ENCODE measurements around the gene DCT. TPM values are rescaled to one million over a fixed set of nuclear protein-coding genes. Genes with fewer than 3 reads are reported as not detected.

Gene DCT
- total RNA-seq, 3 donors from 2014 or later (not counting 1 experiment from before 2014, with no cell fraction given): 0.16 to 0.75 (median 0.28) TPM

GRCh38 chr13:94414708-94415107 lies 64.8 kb downstream of the DCT start:
- no peaks in the 10 kb centered on the region for H3K4me1 ChIP-seq (ENCODE audit: control insufficient read depth, insufficient read depth, low read length)
- Mint-ChIP-seq H3K36me3 (no peaks in the 10 kb centered on the region), H3K27ac (no peak overlapping the region), H3K27me3 (ENCODE audit: low read depth in 2 of 2) (peaks cover 4 to 19% of the 10 kb centered on the region in 2 donors), H3K4me3 (no peak overlapping the region), H3K9me3 (peaks cover 0 to 3% of the 10 kb centered on the region in 2 donors), H3K4me1 (peaks cover 12% of the 10 kb centered on the region in 2 donors)
- no peak overlapping the region for H3K4me3 ChIP-seq (ENCODE audit: low read length)
- peaks cover 5% of the 10 kb centered on the region for H3K27me3 ChIP-seq (ENCODE audit: control insufficient read depth, insufficient read depth, low read length)
- DNase-seq: no peak
- no peaks in the 10 kb centered on the region for H3K9me3 ChIP-seq (ENCODE audit: control insufficient read depth, insufficient read depth, low read length)
- intact Hi-C loops (cut with micrococcal nuclease): no loop called here
- no peak for ATAC-seq
- 75% methylated on average over 3 of the region's 4 CpGs for WGBS (ENCODE audit: insufficient coverage)
- no peaks in the 10 kb centered on the region for H3K36me3 ChIP-seq (ENCODE audit: control insufficient read depth, insufficient read depth, low read length)
- H3K27ac ChIP-seq (ENCODE audit: low read length): no peak overlapping the region
- TF ChIP-seq CTCF (IDR thresholded peaks at IDR 0.05): no peak

GRCh38 chr13:94414141-94414540 lies 65.3 kb downstream of the DCT start:
- H3K36me3 ChIP-seq (ENCODE audit: control insufficient read depth, insufficient read depth, low read length): no peaks in the 10 kb centered on the region
- peaks cover 5% of the 10 kb centered on the region for H3K27me3 ChIP-seq (ENCODE audit: control insufficient read depth, insufficient read depth, low read length)
- WGBS (ENCODE audit: insufficient coverage): 86% methylated on average over 1 of the region's 1 CpG
- Mint-ChIP-seq H3K4me3 (no peak overlapping the region), H3K36me3 (no peaks in the 10 kb centered on the region), H3K9me3 (peaks cover 0 to 3% of the 10 kb centered on the region in 2 donors), H3K27me3 (ENCODE audit: low read depth in 2 of 2) (peaks cover 4 to 19% of the 10 kb centered on the region in 2 donors), H3K27ac (no peak overlapping the region), H3K4me1 (peaks cover 8% of the 10 kb centered on the region in 2 donors)
- H3K9me3 ChIP-seq (ENCODE audit: control insufficient read depth, insufficient read depth, low read length): no peaks in the 10 kb centered on the region
- no peak overlapping the region for H3K27ac ChIP-seq (ENCODE audit: low read length)
- no peak overlapping the region for H3K4me3 ChIP-seq (ENCODE audit: low read length)
- ATAC-seq: no peak
- intact Hi-C loops (cut with micrococcal nuclease): no loop called here
- no peaks in the 10 kb centered on the region for H3K4me1 ChIP-seq (ENCODE audit: control insufficient read depth, insufficient read depth, low read length)
- DNase-seq: no peak
- TF ChIP-seq CTCF (IDR thresholded peaks at IDR 0.05): no peak

GRCh38 chr13:94413598-94413944 lies 65.9 kb downstream of the DCT start:
- no peak overlapping the region for H3K27ac Mint-ChIP-seq

More at GRCh38 chr13:94413598-94413944, 65.9 kb downstream of the DCT start:
- TF ChIP-seq CTCF (IDR thresholded peaks at IDR 0.05): no peak
- peaks cover 4 to 24% of the 10 kb centered on the region in 2 donors for H3K27me3 Mint-ChIP-seq (ENCODE audit: low read depth in 2 of 2)
- Histone ChIP-seq H3K27me3 (ENCODE audit: control insufficient read depth, insufficient read depth, low read length) (peaks cover 5% of the 10 kb centered on the region), H3K4me3 (ENCODE audit: low read length) (no peak overlapping the region), H3K9me3 (ENCODE audit: control insufficient read depth, insufficient read depth, low read length) (no peaks in the 10 kb centered on the region), H3K27ac (ENCODE audit: low read length) (no peak overlapping the region), H3K36me3 (ENCODE audit: control insufficient read depth, insufficient read depth, low read length) (no peaks in the 10 kb centered on the region), H3K4me1 (ENCODE audit: control insufficient read depth, insufficient read depth, low read length) (no peaks in the 10 kb centered on the region)
- intact Hi-C loops (cut with micrococcal nuclease): no loop called here
- ATAC-seq: no peak
- peaks cover 3% of the 10 kb centered on the region in 2 donors for H3K4me1 Mint-ChIP-seq
- no peaks in the 10 kb centered on the region for H3K36me3 Mint-ChIP-seq
- H3K9me3 Mint-ChIP-seq: peaks cover 0 to 3% of the 10 kb centered on the region in 2 donors
- no peak for DNase-seq
- H3K4me3 Mint-ChIP-seq: no peak overlapping the region
